Upper lobe of left lung (tissue), 4 donors: Measurements from ENCODE around the gene LRRC74A.
A peak's percentile ranks its signal among the peaks of the same experiment; 100 is the strongest.

ENCODE experiments used
- CTCF ChIP-seq, 6 experiments: fragments of 450-650 bp in 4 of 6; fragments of 200-600 bp in 2 of 6; sonication (generic) in 2 of 6; IDR thresholded peaks; one replicate each; pipeline ENCODE4 v1.5.1; 2016 to 2019; ENCODE audit warnings: antibody characterized with exemption in 6 of 6
- POLR2A ChIP-seq, 4 donors: fragments of 450-650 bp; IDR thresholded peaks; one replicate each; pipeline ENCODE4 v1.5.1; 2016 to 2017; ENCODE audit warnings: antibody characterized with exemption in 4 of 4, mild to moderate bottlenecking in 2 of 4
- POLR2AphosphoS5 ChIP-seq, 2 donors: sonication (generic); formaldehyde crosslinking; IDR thresholded peaks; one replicate each; pipeline ENCODE4 v1.5.1; 2017; ENCODE audit warnings: antibody characterized with exemption in 2 of 2

- TF ChIP-seq CTCF (IDR thresholded peaks at IDR 0.05) (peak; percentile 51 to 77 (median 68)), POLR2A (IDR thresholded peaks at IDR 0.05) (no peak), POLR2AphosphoS5 (IDR thresholded peaks at IDR 0.05) (no peak)
Observed at GRCh38 chr14:76917158-76917596, 91.0 kb downstream of the LRRC74A start.
